H9 (cell line): ENCODE measurements around the gene CSF1R. TPM values are rescaled to one million over a fixed set of nuclear protein-coding genes. Genes with fewer than 3 reads are reported as not detected.
"Not testable (repeated sequence)": the region's sequence is repeated elsewhere in the genome, so short reads cannot be mapped to it uniquely, and the experiment has no call there.

Experiments used
- DNase-seq: peaks from one replicate; pipeline ENCODE4 v3.0.0-alpha.2; 2017
- H2AFZ ChIP-seq: one replicate; pipeline ENCODE4 v1.6.1; 2013; ENCODE audit warnings: mild to moderate bottlenecking, low read length, control low read depth, moderate library complexity
- H2AK5ac ChIP-seq: 2 replicates; pipeline ENCODE4 v1.6.1; 2013; ENCODE audit warnings: low read length, control low read depth, mixed read lengths; ENCODE audit not compliant: insufficient read length
- H2BK120ac ChIP-seq: one replicate; pipeline ENCODE4 v1.6.1; 2013; ENCODE audit warnings: low read depth, mild to moderate bottlenecking, low read length, control low read depth, inconsistent platforms; ENCODE audit not compliant: poor library complexity, severe bottlenecking
- H2BK12ac ChIP-seq: 2 replicates; pipeline ENCODE4 v1.6.1; 2013; ENCODE audit warnings: low read length, control low read depth, mixed read lengths, low read depth; ENCODE audit not compliant: insufficient read length
- H2BK15ac ChIP-seq: 2 replicates; pipeline ENCODE4 v1.6.1; 2013; ENCODE audit warnings: low read depth, low read length, control low read depth
- H2BK20ac ChIP-seq: one replicate; pipeline ENCODE4 v1.6.1; 2013; ENCODE audit warnings: low read depth, mild to moderate bottlenecking, low read length, control low read depth, inconsistent platforms; ENCODE audit not compliant: poor library complexity, severe bottlenecking
- H2BK5ac ChIP-seq: 2 replicates; pipeline ENCODE4 v1.6.1; 2013; ENCODE audit warnings: low read length, control low read depth, mixed read lengths; ENCODE audit not compliant: insufficient read length
- H3K14ac ChIP-seq: 2 replicates; pipeline ENCODE4 v1.6.1; 2013; ENCODE audit warnings: low read length, control low read depth; ENCODE audit not compliant: insufficient read depth
- H3K18ac ChIP-seq: 2 replicates; pipeline ENCODE4 v1.6.1; 2013; ENCODE audit warnings: low read depth, mild to moderate bottlenecking, mixed read lengths, low read length, control low read depth; ENCODE audit not compliant: insufficient read length
- H3K23ac ChIP-seq: 2 replicates; pipeline ENCODE4 v1.6.1; 2013; ENCODE audit warnings: low read length, control low read depth, mixed read lengths, low read depth; ENCODE audit not compliant: insufficient read length
- H3K23me2 ChIP-seq: 2 replicates; pipeline ENCODE4 v1.6.1; 2013; ENCODE audit warnings: low read depth, mild to moderate bottlenecking, mixed read lengths, low read length, control low read depth; ENCODE audit not compliant: insufficient read length, poor library complexity, severe bottlenecking
- H3K27ac ChIP-seq: 2 replicates; pipeline ENCODE4 v1.5.1; 2013; ENCODE audit warnings: low read length, control low read depth, mixed read lengths, low read depth; ENCODE audit not compliant: insufficient read length
- H3K27me3 ChIP-seq: 2 replicates; pipeline ENCODE4 v1.6.1; 2013; ENCODE audit warnings: low read length, control low read depth, inconsistent platforms; ENCODE audit not compliant: insufficient read depth
- H3K4ac ChIP-seq: 2 replicates; pipeline ENCODE4 v1.6.1; 2013; ENCODE audit warnings: low read depth, mild to moderate bottlenecking, control low read depth, inconsistent platforms, low read length, moderate library complexity
- H3K4me1 ChIP-seq: 2 replicates; pipeline ENCODE4 v1.6.1; 2013; ENCODE audit warnings: low read length, control low read depth, inconsistent platforms; ENCODE audit not compliant: insufficient read depth
- H3K4me2 ChIP-seq: 2 replicates; pipeline ENCODE4 v1.6.1; 2013; ENCODE audit warnings: low read length, control low read depth, mixed read lengths; ENCODE audit not compliant: insufficient read length, insufficient read depth
- H3K56ac ChIP-seq: 2 replicates; pipeline ENCODE4 v1.6.1; 2013; ENCODE audit warnings: low read depth, mild to moderate bottlenecking, mixed read lengths, low read length, control low read depth; ENCODE audit not compliant: insufficient read length
- H3K79me1 ChIP-seq: 2 replicates; pipeline ENCODE4 v1.6.1; 2013; ENCODE audit warnings: low read depth, mild to moderate bottlenecking, moderate library complexity, low read length, control low read depth, inconsistent platforms; ENCODE audit not compliant: insufficient read depth, poor library complexity, severe bottlenecking
- H3K79me2 ChIP-seq: 2 replicates; pipeline ENCODE4 v1.6.1; 2013; ENCODE audit warnings: low read length, control low read depth, inconsistent platforms; ENCODE audit not compliant: insufficient read depth
- H3K9ac ChIP-seq: 2 replicates; pipeline ENCODE4 v1.6.1; 2013; ENCODE audit warnings: low read length, control low read depth, mixed read lengths; ENCODE audit not compliant: insufficient read length; ENCODE audit errors: extremely low read depth
- H3K9me3 ChIP-seq: one replicate; pipeline ENCODE4 v1.6.1; 2013; ENCODE audit warnings: low read depth, low read length, inconsistent platforms; ENCODE audit not compliant: control insufficient read depth
- H3T11ph ChIP-seq: one replicate; pipeline ENCODE4 v1.6.1; 2013; ENCODE audit warnings: mild to moderate bottlenecking, low read length, control low read depth, inconsistent platforms
- H4K20me1 ChIP-seq: one replicate; pipeline ENCODE4 v1.6.1; 2013; ENCODE audit not compliant: control insufficient read depth, insufficient read length, insufficient read depth
- H4K5ac ChIP-seq: 2 replicates; pipeline ENCODE4 v1.6.1; 2013; ENCODE audit warnings: low read depth, mild to moderate bottlenecking, mixed read lengths, low read length, control low read depth; ENCODE audit not compliant: insufficient read length
- H4K8ac ChIP-seq: replicated peaks from 2 replicates; pipeline ENCODE4 v1.6.1; 2013; ENCODE audit warnings: low read length, control low read depth, mixed read lengths, low read depth; ENCODE audit not compliant: insufficient read length
- H4K91ac ChIP-seq: 2 replicates; pipeline ENCODE4 v1.6.1; 2013; ENCODE audit warnings: low read depth, mild to moderate bottlenecking, moderate library complexity, mixed read lengths, low read length, control low read depth; ENCODE audit not compliant: insufficient read length
- H3K27ac Mint-ChIP-seq, 3 experiments: 2 replicates in 2 of 3; 3 replicates in 1 of 3; pipeline ENCODE4 v1.8.0; 2020 to 2021; ENCODE audit warnings: mixed read lengths in 3 of 3, mild to moderate bottlenecking in 1 of 3, moderate library complexity in 1 of 3
- H3K27me3 Mint-ChIP-seq: 2 replicates; pipeline ENCODE4 v1.8.0; 2021; ENCODE audit warnings: low read depth, mild to moderate bottlenecking, moderate library complexity, mixed read lengths
- H3K36me3 Mint-ChIP-seq, 3 experiments: 2 replicates in 2 of 3; 3 replicates in 1 of 3; pipeline ENCODE4 v1.8.0; 2020 to 2021; ENCODE audit warnings: low read depth in 3 of 3, mixed read lengths in 3 of 3; ENCODE audit not compliant: insufficient read depth in 1 of 3
- H3K4me1 Mint-ChIP-seq, 2 experiments: 2 replicates each; pipeline ENCODE4 v1.8.0; 2020; ENCODE audit warnings: mixed read lengths in 2 of 2
- H3K4me3 Mint-ChIP-seq, 2 experiments: 2 replicates in 1 of 2; 3 replicates in 1 of 2; pipeline ENCODE4 v1.8.0; 2020 to 2021; ENCODE audit warnings: mild to moderate bottlenecking in 2 of 2, mixed read lengths in 2 of 2, moderate library complexity in 1 of 2
- H3K9me3 Mint-ChIP-seq, 2 experiments: 2 replicates in 1 of 2; 3 replicates in 1 of 2; pipeline ENCODE4 v1.8.0; 2020; ENCODE audit warnings: mild to moderate bottlenecking in 2 of 2, mixed read lengths in 2 of 2, moderate library complexity in 1 of 2
- WGBS: extraction: QIAGEN DNeasy Blood & Tissue Kit; methylation state at CpG from one replicate; pipeline ENCODE4 v1.1.7; 2013; ENCODE audit warnings: missing lambda C conversion rate, low lambda C conversion rate, mixed read lengths; ENCODE audit not compliant: insufficient read length; ENCODE audit errors: extremely low coverage; 5-methylcytosine and 5-hydroxymethylcytosine counted together
- total RNA-seq: library from RNA; stranded (reverse); gene quantifications from 2 replicates; pipeline ENCODE4 v1.2.1, GENCODE V29; 2021
- TF ChIP-seq, protein P1 (sequence below): fragments of 200-600 bp; sonication (generic); conservative IDR thresholded peaks from 3 replicates; pipeline ENCODE4 v1.8.0; 2021; ENCODE audit warnings: antibody characterized with exemption, mild to moderate bottlenecking

CSF1R gene
- total RNA-seq, 1 experiment from 2014 or later: 0.13 TPM

DNA sequence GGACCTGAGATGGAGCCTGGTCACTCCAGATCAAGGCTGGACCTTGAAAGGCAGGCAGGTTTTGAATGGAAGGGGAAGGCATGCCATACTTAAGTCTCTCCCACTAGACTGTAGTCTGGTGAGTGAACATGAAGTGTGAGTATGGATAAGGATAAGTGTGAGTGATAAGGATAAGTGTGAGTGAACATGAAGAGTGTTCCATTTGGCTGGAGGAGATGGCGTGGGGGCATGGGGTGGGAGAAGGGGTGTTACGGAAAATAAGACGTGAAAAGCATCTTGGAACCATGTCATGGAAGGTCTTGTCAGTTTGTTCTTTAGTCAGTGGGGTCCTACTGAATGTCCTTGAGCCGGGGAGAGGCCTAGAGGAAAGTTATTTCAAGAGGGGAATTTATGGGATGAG is 53.0 kb downstream of the CSF1R start:
- Histone ChIP-seq H2BK120ac (no peak overlapping the region), H2AFZ (no peak overlapping the region), H2BK5ac (no peak overlapping the region), H3K79me2 (no peaks in the 10 kb centered on the region), H3K4ac (no peak overlapping the region), H4K91ac (no peak overlapping the region), H2BK20ac (no peak overlapping the region), H3T11ph (no peak overlapping the region), H3K79me1 (no peaks in the 10 kb centered on the region), H4K8ac (no peak overlapping the region), H3K4me1 (no peaks in the 10 kb centered on the region), H3K27ac (no peak overlapping the region), H3K4me2 (no peak overlapping the region), H3K27me3 (no peaks in the 10 kb centered on the region), H4K5ac (no peak overlapping the region), H2AK5ac (no peak overlapping the region), H2BK15ac (no peak overlapping the region), H3K9ac (no peak overlapping the region), H2BK12ac (no peak overlapping the region), H3K18ac (no peak overlapping the region), H3K23me2 (no peaks in the 10 kb centered on the region), H3K56ac (no peak overlapping the region), H4K20me1 (no peaks in the 10 kb centered on the region), H3K14ac (no peak overlapping the region), H3K23ac (no peak overlapping the region), H3K9me3 (no peaks in the 10 kb centered on the region)
- Mint-ChIP-seq H3K4me3 (no peak overlapping the region), H3K9me3 (no peaks in the 10 kb centered on the region), H3K27ac (peak overlapping the region in 1 of 3 experiments; percentile 13; a peak in 2 of 7 replicates), H3K27me3 (no peaks in the 10 kb centered on the region), H3K36me3 (peaks cover 19 to 75% (median 67%) of the 10 kb centered on the region in 3 experiments; a peak in 6 of 7 replicates), H3K4me1 (no peaks in the 10 kb centered on the region)
- 100% methylated on average over 1 of the region's 4 CpGs for WGBS
- TF ChIP-seq, protein P1, sequence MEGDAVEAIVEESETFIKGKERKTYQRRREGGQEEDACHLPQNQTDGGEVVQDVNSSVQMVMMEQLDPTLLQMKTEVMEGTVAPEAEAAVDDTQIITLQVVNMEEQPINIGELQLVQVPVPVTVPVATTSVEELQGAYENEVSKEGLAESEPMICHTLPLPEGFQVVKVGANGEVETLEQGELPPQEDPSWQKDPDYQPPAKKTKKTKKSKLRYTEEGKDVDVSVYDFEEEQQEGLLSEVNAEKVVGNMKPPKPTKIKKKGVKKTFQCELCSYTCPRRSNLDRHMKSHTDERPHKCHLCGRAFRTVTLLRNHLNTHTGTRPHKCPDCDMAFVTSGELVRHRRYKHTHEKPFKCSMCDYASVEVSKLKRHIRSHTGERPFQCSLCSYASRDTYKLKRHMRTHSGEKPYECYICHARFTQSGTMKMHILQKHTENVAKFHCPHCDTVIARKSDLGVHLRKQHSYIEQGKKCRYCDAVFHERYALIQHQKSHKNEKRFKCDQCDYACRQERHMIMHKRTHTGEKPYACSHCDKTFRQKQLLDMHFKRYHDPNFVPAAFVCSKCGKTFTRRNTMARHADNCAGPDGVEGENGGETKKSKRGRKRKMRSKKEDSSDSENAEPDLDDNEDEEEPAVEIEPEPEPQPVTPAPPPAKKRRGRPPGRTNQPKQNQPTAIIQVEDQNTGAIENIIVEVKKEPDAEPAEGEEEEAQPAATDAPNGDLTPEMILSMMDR: no peak
- DNase-seq: no peak

DNA sequence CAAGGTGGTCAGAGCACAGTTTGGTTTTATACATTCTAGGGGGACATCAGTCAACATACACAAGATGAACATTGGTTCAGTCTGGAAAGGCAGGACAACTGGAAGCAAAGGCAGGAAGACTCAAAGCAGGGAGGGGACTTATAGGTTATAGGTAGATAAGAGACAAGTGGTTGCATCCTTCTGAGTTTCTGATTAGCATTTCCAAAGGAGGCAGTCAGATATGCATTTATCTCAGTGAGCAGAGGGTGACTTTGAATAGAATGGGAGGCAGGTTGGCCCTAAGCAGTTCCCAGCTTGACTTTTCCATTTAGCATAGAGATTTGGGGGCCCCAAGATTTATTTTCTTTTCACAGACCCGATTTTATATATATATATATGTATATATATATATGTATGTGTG is 58.3 kb downstream of the CSF1R start:
- H3K27me3 ChIP-seq, H3K4me3 Mint-ChIP-seq, H3K23ac ChIP-seq, H3K56ac ChIP-seq, H2AFZ ChIP-seq, H3K4me2 ChIP-seq, H4K5ac ChIP-seq, H3T11ph ChIP-seq, H4K91ac ChIP-seq, H3K9ac ChIP-seq, H4K20me1 ChIP-seq, H3K79me2 ChIP-seq, H3K79me1 ChIP-seq, H2BK120ac ChIP-seq, H3K4me1 Mint-ChIP-seq, H3K27ac Mint-ChIP-seq, H3K4ac ChIP-seq, H3K18ac ChIP-seq, H2BK12ac ChIP-seq, H2BK5ac ChIP-seq, H3K9me3 ChIP-seq, H3K14ac ChIP-seq, H3K9me3 Mint-ChIP-seq, H2BK20ac ChIP-seq, H3K4me1 ChIP-seq, H3K27me3 Mint-ChIP-seq, H3K23me2 ChIP-seq, H2AK5ac ChIP-seq, H3K27ac ChIP-seq, H2BK15ac ChIP-seq, H4K8ac ChIP-seq, DNase-seq: not testable (repeated sequence)
- no CpG with 5 or more reads among the region's 1 CpG for WGBS
- H3K36me3 Mint-ChIP-seq: peaks cover 21 to 76% (median 55%) of the 10 kb centered on the region in 3 experiments; a peak in 6 of 7 replicates
